Measurements from ENCODE around the gene CABP2.
"Not testable (repeated sequence)": the region's sequence is repeated elsewhere in the genome, so short reads cannot be mapped to it uniquely, and the experiment has no call there.

The CABP2 gene

GRCh38 chr11:67522844-67523555, at the start of gene CABP2:
Gene CABP2, minus strand, starts transcription at chr11:67523446. Its CDS starts 120 bp downstream, at chr11:67523326.
- FAIRE-seq, result no peak

GRCh38 chr11:67572747-67573419, 49.6 kb upstream of the CABP2 start:
- FAIRE-seq, result peak; percentile 92

- no peak for FAIRE-seq
Measured at GRCh38 chr11:67572305-67572704, 49.1 kb upstream of the CABP2 start.

- no peak for FAIRE-seq
Measured at GRCh38 chr11:67571443-67571842, 48.2 kb upstream of the CABP2 start.

GRCh38 chr11:67564230-67564629, 41.0 kb upstream of the CABP2 start:
- FAIRE-seq, result no peak

GRCh38 chr11:67563705-67564114, 40.5 kb upstream of the CABP2 start:
- FAIRE-seq, result not testable (repeated sequence)

GRCh38 chr11:67562963-67563704, 39.9 kb upstream of the CABP2 start:
- FAIRE-seq, result no peak

- no peak for FAIRE-seq
Measured at GRCh38 chr11:67561971-67562619, 38.8 kb upstream of the CABP2 start.

GRCh38 chr11:67558084-67558772, 35.0 kb upstream of the CABP2 start:
- no peak for FAIRE-seq

GRCh38 chr11:67556244-67556643, 33.0 kb upstream of the CABP2 start:
- no peak for FAIRE-seq

- FAIRE-seq, result not testable (repeated sequence)
Measured at GRCh38 chr11:67551697-67552096, 28.5 kb upstream of the CABP2 start.

GRCh38 chr11:67551127-67551526, 27.9 kb upstream of the CABP2 start:
- FAIRE-seq, result no peak

- no peak for FAIRE-seq
Measured at GRCh38 chr11:67548555-67549110, 25.4 kb upstream of the CABP2 start.

GRCh38 chr11:67548112-67548511, 24.9 kb upstream of the CABP2 start:
- FAIRE-seq, result not testable (repeated sequence)

GRCh38 chr11:67545280-67545679, 22.0 kb upstream of the CABP2 start:
- no peak for FAIRE-seq

GRCh38 chr11:67544616-67545242, 21.5 kb upstream of the CABP2 start:
- FAIRE-seq, result no peak

- no peak for FAIRE-seq
Measured at GRCh38 chr11:67543585-67543984, 20.3 kb upstream of the CABP2 start.

- FAIRE-seq, result no peak
Measured at GRCh38 chr11:67542971-67543370, 19.7 kb upstream of the CABP2 start.

- FAIRE-seq, result no peak
Measured at GRCh38 chr11:67542169-67542568, 18.9 kb upstream of the CABP2 start.

GRCh38 chr11:67541198-67541597, 18.0 kb upstream of the CABP2 start:
- FAIRE-seq, result no peak

- FAIRE-seq, result no peak
Measured at GRCh38 chr11:67539550-67539949, 16.3 kb upstream of the CABP2 start.

Measured in A204.1 (cell line).